ENCODE results near the gene CCL7.

Gene CCL7

GRCh38 chr17:34291721-34292348, 21.8 kb downstream of the CCL7 start:
- DNase-seq, result no peak

GRCh38 chr17:34299027-34299426, 29.0 kb downstream of the CCL7 start:
- DNase-seq, result no peak

- DNase-seq, result no peak
Measured at GRCh38 chr17:34299956-34300577, 30.0 kb downstream of the CCL7 start.

- no peak for DNase-seq
Measured at GRCh38 chr17:34300652-34301370, 30.8 kb downstream of the CCL7 start.

- DNase-seq, result no peak
Measured at GRCh38 chr17:34301986-34302385, 32.0 kb downstream of the CCL7 start.

GRCh38 chr17:34302636-34303035, 32.6 kb downstream of the CCL7 start:
- DNase-seq, result no peak

- no peak for DNase-seq
Measured at GRCh38 chr17:34303606-34304005, 33.6 kb downstream of the CCL7 start.

- DNase-seq, result no peak
Measured at GRCh38 chr17:34305061-34305460, 35.0 kb downstream of the CCL7 start.

- DNase-seq, result no peak
Measured at GRCh38 chr17:34305606-34306005, 35.6 kb downstream of the CCL7 start.

GRCh38 chr17:34306466-34306865, 36.4 kb downstream of the CCL7 start:
- no peak for DNase-seq

- no peak for DNase-seq
Measured at GRCh38 chr17:34307110-34307509, 37.1 kb downstream of the CCL7 start.

GRCh38 chr17:34308371-34308770, 38.4 kb downstream of the CCL7 start:
- DNase-seq, result no peak

- DNase-seq, result no peak
Measured at GRCh38 chr17:34311291-34311690, 41.3 kb downstream of the CCL7 start.

- DNase-seq, result no peak
Measured at GRCh38 chr17:34312080-34312479, 42.1 kb downstream of the CCL7 start.

- DNase-seq, result no peak
Measured at GRCh38 chr17:34313164-34313563, 43.1 kb downstream of the CCL7 start.

- no peak for DNase-seq
Measured at GRCh38 chr17:34314279-34314678, 44.3 kb downstream of the CCL7 start.

- DNase-seq, result no peak
Measured at GRCh38 chr17:34318474-34318873, 48.5 kb downstream of the CCL7 start.

GRCh38 chr17:34319039-34319483, 49.0 kb downstream of the CCL7 start, which contains the start of gene CCL8:
Gene CCL8 (plus strand): TSS chr17:34319435. CDS start chr17:34319502, 67 bp downstream.
- no peak for DNase-seq

Data from DMS79 (cell line).